Stimulated activated CD4-positive, alpha-beta T cell treated with anti-CD3 and anti-CD28 coated beads, Interleukin-15, amount 100 ng/mL, for 48 hours (primary cell): ENCODE data around the gene ZNRF3.

ENCODE experiments used
- DNase-seq, 2 donors: peaks; one replicate each; pipeline ENCODE4 v3.0.0-alpha.2; 2020; ENCODE audit warnings: low read depth in 2 of 2

Gene ZNRF3

GRCh38 chr22:29088809-29089208 is 205.4 kb downstream of the ZNRF3 start:
- DNase-seq: no peak

GRCh38 chr22:29089507-29089906 is 206.1 kb downstream of the ZNRF3 start:
- DNase-seq: no peak

- DNase-seq: no peak
Measured at GRCh38 chr22:29090039-29090438, 206.7 kb downstream of the ZNRF3 start.

- DNase-seq: no peak
Measured at GRCh38 chr22:29092243-29092642, 208.9 kb downstream of the ZNRF3 start.

GRCh38 chr22:29093030-29093429 is 209.7 kb downstream of the ZNRF3 start:
- no peak for DNase-seq

- DNase-seq: no peak
Measured at GRCh38 chr22:29093501-29094300, 210.3 kb downstream of the ZNRF3 start.

GRCh38 chr22:29095459-29095858 is 212.1 kb downstream of the ZNRF3 start:
- DNase-seq: no peak

- DNase-seq: no peak
Measured at GRCh38 chr22:29096736-29097669, 213.6 kb downstream of the ZNRF3 start.

GRCh38 chr22:29098296-29098695 is 214.9 kb downstream of the ZNRF3 start:
- DNase-seq: no peak

- no peak for DNase-seq
Measured at GRCh38 chr22:29102300-29102699, 218.9 kb downstream of the ZNRF3 start.

GRCh38 chr22:29103121-29103520 is 219.7 kb downstream of the ZNRF3 start:
- no peak for DNase-seq

- no peak for DNase-seq
Measured at GRCh38 chr22:29105468-29105867, 222.1 kb downstream of the ZNRF3 start.

GRCh38 chr22:29106839-29107238 is 223.5 kb downstream of the ZNRF3 start:
- no peak for DNase-seq
